Smooth muscle cell of the coronary artery (primary cell): ENCODE data around the gene ZNF616. TPM values are rescaled to one million over a fixed set of nuclear protein-coding genes. Genes with fewer than 3 reads are reported as not detected.

Source experiments
- total RNA-seq: library from RNA; depleted of rRNA; stranded (reverse); fragments of >200 nt; gene quantifications from 2 replicates; pipeline ENCODE4 v1.2.3, GENCODE V29; 2014; ENCODE audit warnings: low replicate concordance

Gene ZNF616
- 10.6 and 11.6 TPM in 2 replicates for total RNA-seq

GRCh38 chr19:52139252-52140031, at the start of gene ZNF616:
Gene ZNF616, minus strand, starts transcription at chr19:52139938. Its CDS starts 9,426 bp downstream, at chr19:52130512.

DNA sequence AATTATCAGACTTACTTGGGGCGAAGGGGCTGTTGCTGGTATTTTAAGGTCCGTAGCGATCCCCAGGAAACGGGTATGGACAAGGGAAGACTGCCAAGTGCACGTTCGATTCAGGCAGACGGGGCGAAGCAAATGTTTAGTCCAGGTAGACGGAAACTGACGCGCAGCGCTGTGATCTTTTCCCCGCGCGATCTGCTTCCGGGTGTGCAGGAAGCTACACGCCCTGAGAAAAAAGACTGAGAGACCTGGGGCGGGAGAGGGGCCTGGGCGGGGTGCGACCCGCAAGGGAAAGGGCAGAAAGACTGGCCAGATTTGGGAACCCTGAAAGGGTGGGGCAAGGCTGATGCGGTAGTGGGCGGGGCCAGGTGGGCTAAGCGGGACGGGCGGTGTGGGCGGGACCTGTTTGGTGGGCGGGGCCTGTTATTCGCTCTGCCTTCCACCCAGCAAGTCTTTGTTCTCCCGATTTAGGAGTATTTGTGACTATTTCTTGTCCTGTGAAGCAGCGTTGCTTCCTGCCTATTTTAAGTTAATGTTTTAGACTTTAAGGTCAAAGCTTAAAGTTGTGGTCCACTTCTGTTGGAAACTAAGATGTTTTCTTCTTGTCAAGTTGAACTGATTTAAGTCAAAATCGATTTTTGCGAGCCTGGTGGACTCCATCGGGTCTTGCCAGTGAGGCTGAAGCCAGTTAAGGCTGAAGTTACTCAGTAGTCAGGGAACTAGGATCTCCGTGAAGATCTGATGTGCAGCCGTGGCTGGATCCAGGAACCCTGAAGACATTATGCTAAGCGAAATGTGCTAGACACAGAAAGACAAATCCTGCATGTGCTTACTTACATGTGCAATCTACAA, 31.8 kb upstream of the ZNF616 start, which contains the start of gene ZNF836:
TSS of gene ZNF836 (minus strand) at position 301 of the 849 bp plus-strand sequence. CDS start 3,549 bp downstream, outside the sequence.

GRCh38 chr19:52095172-52096014, 44.3 kb downstream of the ZNF616 start, which contains the start of gene ZNF841:
Gene ZNF841, minus strand, starts transcription at chr19:52095765. Its CDS starts 10,964 bp downstream, at chr19:52084801.

Other genes with a start within 250 kb of the ZNF616 start
- 4.9 and 8.1 TPM in 2 replicates for gene ZNF649, start 234.9 kb downstream of the ZNF616 start, total RNA-seq
- 5.6 and 8.1 TPM in 2 replicates for gene ZNF613, start 212.5 kb downstream of the ZNF616 start, total RNA-seq
- 8.0 and 14.3 TPM in 2 replicates for gene ZNF350, start 153.1 kb downstream of the ZNF616 start, total RNA-seq
- 10.7 and 17.6 TPM in 2 replicates for gene ZNF615, start 131.7 kb downstream of the ZNF616 start, total RNA-seq
- gene ZNF614, start 111.6 kb downstream of the ZNF616 start, total RNA-seq: 6.8 and 10.9 TPM in 2 replicates
- gene ZNF432, start 91.1 kb downstream of the ZNF616 start, total RNA-seq: 6.1 and 9.5 TPM in 2 replicates
- 16.1 and 25.4 TPM in 2 replicates for gene ZNF841, start 44.2 kb downstream of the ZNF616 start, total RNA-seq
- gene ZNF836, start 31.7 kb upstream of the ZNF616 start, total RNA-seq: 6.1 and 6.8 TPM in 2 replicates
- gene PPP2R1A, start 50.1 kb upstream of the ZNF616 start, total RNA-seq: 110 and 120 TPM in 2 replicates
- 14.7 and 21.5 TPM in 2 replicates for gene ZNF766, start 129.6 kb upstream of the ZNF616 start, total RNA-seq
- 2.0 and 4.4 TPM in 2 replicates for gene ZNF480, start 157.2 kb upstream of the ZNF616 start, total RNA-seq
- gene ZNF610, start 196.3 kb upstream of the ZNF616 start, total RNA-seq: 4.3 and 4.6 TPM in 2 replicates
- 12.3 and 26.0 TPM in 2 replicates for gene ZNF880, start 230.0 kb upstream of the ZNF616 start, total RNA-seq